OCI-LY3 (cell line): ENCODE measurements around the gene LEMD1.

Experiments
- EZH2phosphoT487 ChIP-seq: fragments of 200-600 bp; shearing (Covaris generic); IDR thresholded peaks from 2 replicates; pipeline ENCODE4 v1.6.1; 2018; ENCODE audit warnings: antibody characterized with exemption, mixed run types, low read depth
- TF ChIP-seq, protein P1 (sequence below): fragments of 200-600, 300-600 bp; sonication (generic); IDR thresholded peaks from 2 replicates; pipeline ENCODE4 v1.5.1; 2014; ENCODE audit warnings: antibody characterized with exemption, low read length, low read depth

DNA sequence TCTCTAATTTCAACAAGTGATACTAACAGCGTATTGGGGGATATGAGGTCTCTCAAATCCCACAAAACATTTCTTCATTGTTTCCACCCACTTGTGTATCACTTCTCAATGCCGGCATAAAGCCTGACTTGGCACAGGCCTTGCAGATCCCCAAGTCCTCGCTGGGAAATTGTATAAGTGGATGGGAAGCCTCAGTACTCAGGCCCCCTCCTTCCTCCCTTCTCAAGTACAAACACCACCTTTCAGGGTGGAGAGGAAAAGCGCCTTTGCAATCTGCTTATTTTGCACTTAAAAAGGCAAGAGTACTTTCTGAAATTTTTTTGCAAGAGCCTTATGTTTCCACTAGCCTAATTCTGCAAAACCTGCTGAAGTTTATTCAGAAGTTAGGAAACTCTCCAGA is 39.3 kb downstream of the LEMD1 start:
- TF ChIP-seq, protein P1, sequence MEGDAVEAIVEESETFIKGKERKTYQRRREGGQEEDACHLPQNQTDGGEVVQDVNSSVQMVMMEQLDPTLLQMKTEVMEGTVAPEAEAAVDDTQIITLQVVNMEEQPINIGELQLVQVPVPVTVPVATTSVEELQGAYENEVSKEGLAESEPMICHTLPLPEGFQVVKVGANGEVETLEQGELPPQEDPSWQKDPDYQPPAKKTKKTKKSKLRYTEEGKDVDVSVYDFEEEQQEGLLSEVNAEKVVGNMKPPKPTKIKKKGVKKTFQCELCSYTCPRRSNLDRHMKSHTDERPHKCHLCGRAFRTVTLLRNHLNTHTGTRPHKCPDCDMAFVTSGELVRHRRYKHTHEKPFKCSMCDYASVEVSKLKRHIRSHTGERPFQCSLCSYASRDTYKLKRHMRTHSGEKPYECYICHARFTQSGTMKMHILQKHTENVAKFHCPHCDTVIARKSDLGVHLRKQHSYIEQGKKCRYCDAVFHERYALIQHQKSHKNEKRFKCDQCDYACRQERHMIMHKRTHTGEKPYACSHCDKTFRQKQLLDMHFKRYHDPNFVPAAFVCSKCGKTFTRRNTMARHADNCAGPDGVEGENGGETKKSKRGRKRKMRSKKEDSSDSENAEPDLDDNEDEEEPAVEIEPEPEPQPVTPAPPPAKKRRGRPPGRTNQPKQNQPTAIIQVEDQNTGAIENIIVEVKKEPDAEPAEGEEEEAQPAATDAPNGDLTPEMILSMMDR = no peak
- TF ChIP-seq EZH2phosphoT487 = no peak
